Activated gamma-delta T cell (primary cell): ENCODE results near the gene POMZP3.
"Not testable (repeated sequence)": the region's sequence is repeated elsewhere in the genome, so short reads cannot be mapped to it uniquely, and the experiment has no call there.

ENCODE experiments used
- DNase-seq: peaks from one replicate; lab custom pipeline; 2025; lab: John Stamatoyannopoulos, UW
- total RNA-seq, 2 donors: gene quantifications; one replicate each; lab custom pipeline; 2026; lab: John Stamatoyannopoulos, UW

The POMZP3 gene
- 3.1 to 9.8 reads per million in 2 donors for total RNA-seq

DNA sequence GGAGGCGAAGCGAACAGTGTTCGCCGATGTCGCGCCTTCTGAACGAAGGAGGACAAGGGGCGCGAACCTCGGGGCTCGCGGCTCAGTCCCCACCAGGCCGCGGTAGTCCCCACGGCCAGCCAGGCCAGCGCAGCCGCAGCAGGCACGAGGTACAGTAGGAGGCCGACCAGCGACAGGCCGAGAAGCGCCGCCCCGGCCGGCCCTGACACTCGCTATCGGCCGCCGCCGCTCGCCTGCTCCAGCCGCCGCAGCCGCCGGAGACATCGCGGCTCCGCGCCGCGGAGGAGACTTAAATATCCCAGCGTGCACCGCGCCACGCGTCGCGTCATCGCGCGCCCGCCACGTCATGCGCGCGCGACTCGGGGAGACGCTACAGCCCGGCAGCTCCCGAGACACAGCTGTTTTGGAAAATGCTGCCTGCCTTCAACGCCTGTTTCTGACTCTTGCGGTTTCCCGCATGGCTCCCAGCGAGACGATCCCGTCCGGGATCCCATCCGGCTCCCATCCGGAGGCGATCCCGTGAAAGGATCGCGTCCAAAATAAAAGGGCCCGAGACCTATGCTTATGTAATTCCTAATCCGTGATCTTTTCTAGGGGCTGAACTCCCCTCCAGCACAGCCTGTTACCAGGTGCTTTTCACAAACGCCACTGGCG is at the start of gene POMZP3:
POMZP3 (minus strand) TSS at position 291 of the 654 bp plus-strand sequence. CDS start 1,215 bp downstream, outside the sequence.
- peak; percentile 17 for DNase-seq

DNA sequence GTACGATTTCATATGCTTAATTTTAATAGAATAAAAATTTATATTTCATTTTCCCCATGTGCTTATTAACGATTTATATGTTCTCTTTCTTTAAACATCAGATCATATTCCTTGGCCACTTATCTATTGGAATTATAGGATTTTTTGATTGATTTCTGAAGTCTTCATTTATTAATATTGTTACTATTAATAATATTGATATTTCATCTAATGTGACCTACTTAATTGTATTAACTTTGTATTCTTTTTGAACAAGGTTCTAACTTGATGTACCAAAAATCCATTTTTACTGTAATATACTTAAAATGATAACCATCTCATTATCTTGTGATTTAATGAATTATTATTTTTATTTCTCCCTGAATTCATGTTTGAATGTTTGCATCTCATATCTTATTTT is 48.7 kb upstream of the POMZP3 start:
- DNase-seq, result not testable (repeated sequence)

DNA sequence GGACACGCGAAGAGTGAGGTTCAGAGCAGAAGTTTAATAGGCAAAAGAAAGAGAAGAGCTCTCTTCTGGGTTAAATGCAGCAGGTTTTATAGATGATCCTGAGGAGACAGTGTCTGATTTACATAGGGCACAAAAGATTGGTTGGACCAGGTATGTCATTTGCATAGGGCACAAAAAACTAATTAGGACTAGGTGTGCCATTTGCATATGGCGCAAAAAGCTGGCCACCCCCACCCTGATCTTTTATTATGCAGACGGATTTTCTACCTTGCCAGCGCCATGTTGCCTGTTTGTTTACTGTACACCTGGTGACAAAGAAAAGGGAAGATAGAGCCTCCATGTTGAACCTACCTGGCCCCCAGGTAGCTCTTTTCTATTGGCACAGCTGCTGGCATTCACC is 46.3 kb upstream of the POMZP3 start:
- not testable (repeated sequence) for DNase-seq

DNA sequence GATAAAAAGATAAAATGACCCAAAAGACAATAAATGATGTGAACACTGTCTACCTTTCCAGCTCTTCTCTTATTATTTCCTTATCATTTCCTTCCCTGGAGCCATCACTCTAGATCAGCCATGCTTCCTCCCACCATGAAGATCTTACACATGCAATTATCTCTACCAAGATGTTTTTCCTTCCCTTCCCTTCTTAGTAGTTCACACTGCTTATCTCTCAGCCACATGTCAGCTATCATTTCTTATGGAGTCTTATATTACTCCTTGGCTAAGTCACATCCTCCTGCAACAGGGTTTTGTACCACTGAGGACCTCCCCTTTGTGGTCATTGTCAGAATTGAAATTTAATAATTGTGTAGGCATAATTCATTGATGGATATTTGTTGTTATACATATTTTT is 32.1 kb upstream of the POMZP3 start:
- not testable (repeated sequence) for DNase-seq

DNA sequence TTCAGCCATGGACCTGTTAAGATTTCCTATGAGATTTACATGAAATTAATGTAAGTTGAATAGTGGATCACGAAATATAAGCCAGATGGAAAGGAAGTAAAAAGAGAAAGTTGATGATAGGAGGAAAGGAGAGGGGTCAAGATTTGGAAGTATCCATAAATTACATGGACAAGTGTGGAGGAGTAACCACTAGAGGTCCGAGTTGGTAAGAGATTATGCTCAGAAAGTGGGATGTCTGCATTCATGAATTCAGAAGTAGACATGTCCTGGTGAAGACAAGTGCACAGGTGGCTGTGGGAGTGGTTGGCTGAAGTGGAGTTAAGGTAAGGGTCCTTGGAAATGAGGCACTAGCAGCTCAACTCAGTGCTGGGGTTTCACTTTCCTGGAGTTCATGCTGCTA is 29.3 kb upstream of the POMZP3 start:
- not testable (repeated sequence) for DNase-seq

DNA sequence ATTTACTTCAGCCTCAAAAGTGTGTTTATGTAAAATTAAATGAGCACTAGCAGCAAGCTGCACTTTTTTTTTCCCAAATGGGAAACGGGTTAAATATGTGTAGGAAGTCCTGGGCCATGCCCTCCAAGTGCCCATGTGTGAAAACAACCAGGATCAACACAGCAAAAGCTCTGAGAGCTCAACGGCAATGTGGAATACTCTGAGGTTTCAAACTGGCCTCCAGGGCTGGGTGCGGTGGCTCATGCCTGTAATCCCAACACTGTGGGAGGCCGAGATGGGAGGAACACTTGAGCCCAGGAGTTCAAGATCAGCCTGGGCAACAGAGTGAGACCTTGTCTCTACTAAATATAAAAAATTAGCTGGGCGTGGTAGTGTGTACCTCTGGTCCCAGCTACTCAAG is 15.5 kb upstream of the POMZP3 start:
- DNase-seq, result not testable (repeated sequence)

DNA sequence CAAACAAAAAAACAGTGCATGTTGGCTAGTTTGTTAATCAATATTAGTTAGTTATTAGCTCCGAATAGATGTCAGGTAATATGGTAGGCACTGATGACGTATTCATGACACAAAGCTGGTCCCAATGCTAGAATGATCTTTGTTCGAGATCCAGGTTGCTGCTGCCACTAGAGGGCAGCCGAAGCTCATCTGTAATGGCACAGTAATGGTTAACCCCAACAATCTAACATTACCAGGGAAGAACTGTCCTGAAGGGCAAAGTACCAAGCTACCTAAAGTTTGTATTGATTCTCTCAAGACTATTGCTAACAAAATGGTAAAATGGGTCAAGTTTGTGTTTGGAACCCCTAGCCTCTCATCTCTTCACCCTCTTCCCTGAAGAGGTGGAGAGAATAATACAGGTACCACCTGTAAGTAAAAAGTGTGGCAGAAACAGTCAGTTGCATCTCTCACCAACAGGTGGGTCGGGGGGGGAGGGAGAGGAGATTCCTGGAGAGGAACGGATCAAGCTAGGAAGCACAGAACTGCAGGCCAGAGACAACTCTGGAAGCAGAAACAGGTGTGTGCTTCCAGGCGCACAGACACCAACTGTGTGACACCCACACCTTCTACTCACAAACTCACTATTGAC is 10.1 kb upstream of the POMZP3 start:
- DNase-seq, result not testable (repeated sequence)

DNA sequence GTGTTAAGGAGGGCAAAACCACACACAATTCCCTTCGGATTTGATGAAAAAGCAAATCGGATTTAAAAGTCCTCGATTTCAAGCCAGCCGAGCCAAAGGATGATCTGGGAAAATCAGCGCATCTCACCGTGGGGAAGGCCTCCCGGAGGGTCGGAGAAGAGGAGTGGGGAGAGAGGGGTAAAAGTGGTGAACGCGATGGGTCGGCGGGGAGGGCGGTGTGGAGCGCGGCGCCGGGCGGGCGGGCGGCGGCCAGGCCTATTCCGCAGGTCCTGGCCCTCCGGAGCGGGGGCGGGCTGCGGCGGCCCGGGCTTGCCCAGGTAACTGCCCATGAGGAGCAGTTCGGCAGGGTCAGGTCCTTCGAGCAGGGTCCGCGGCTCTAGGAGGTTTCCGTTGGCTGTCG is 498 bp downstream of the POMZP3 start:
- peak; percentile 26 for DNase-seq

DNA sequence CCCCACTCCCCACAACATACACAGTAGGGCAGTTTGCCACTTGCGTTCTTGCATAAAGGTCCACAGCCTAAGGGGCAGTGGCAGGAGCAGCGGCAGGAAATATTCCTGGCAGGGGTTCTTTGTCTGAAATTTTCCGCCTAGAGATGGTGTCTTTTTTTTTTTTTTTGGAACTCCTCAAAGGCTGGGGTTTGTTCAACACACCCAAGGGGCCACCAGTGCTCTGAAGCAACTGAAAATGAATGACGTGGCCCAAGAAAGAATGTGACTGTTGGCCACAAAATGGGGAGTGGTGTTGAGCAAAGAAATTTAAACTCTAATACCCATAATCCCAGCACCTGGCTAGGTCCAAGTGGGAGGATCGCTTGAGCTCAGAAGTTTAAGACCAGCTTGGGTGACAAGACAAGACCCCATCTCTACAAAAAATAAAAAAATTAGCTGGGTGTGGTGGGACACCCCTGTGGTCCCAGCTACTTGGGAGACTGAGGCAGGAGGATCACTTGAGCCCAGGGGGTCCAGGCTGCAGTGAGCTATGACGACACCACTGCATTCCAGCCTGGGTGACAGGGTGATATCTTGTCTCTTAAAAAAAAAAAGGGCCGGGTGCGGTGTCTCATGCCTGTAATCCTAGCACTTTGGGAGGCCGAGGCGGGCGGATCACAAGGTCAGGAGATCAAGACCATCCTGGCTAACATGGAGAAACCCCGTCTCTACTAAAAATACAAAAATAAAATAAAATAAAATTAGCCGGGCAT is 7.5 kb downstream of the POMZP3 start:
- not testable (repeated sequence) for DNase-seq

DNA sequence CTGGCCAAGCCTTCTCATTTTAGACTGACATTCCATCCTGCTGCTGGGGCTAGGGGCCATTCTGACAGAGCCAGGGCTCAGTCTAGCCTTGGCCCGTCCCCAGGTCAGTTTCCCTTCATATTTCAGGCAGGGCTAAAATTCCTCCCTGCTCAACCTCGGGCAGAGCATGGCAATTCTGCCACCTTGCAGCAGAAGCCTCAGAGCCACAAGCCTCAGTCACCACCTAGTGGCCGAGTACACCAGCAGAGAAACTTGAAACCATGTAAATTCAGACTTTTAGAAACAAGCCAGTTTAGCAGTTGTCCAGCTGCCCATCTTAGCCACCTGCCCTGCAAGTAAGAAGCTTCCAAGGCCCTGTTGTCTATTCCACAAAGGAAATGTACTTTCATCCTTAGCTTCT is 13.3 kb downstream of the POMZP3 start:
- not testable (repeated sequence) for DNase-seq

DNA sequence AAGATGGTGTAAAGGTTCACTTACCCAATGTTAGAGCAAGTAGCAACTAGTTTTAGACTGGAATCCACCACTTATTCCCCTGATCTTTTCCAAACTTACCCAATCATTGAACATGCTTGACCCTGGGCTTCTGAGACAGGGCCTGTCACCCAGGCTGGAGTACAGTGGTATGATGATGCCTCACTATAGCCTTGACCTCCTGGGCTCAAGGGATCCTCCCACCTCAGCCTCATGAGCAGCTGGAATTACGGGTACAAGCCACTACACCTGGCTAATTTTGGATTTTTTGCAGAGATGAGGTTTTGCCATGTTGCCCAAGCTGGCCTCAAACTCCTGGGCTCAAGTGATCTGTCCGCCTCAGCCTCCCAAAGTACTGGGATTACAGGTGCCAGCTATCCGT is 14.8 kb downstream of the POMZP3 start:
- DNase-seq, result not testable (repeated sequence)

DNA sequence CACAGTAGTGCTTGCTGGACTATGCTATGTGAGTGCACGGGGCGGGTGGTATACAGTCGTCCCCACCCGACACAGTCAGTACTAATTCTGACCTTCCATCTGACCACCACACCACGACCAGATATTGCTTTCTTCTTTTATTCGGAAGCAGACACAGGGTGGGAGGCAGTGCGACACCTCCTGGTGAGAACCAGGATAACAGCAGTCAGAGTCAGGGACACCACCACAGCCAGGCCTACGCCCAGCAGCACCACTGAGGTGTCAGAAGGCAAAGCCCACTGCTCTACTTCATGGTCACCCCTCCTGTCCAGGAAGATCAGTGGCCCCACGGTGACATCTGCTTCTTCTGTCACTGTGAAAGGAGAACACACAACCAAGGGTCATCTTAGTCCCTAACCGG is 17.2 kb downstream of the POMZP3 start:
- DNase-seq, result not testable (repeated sequence)

DNA sequence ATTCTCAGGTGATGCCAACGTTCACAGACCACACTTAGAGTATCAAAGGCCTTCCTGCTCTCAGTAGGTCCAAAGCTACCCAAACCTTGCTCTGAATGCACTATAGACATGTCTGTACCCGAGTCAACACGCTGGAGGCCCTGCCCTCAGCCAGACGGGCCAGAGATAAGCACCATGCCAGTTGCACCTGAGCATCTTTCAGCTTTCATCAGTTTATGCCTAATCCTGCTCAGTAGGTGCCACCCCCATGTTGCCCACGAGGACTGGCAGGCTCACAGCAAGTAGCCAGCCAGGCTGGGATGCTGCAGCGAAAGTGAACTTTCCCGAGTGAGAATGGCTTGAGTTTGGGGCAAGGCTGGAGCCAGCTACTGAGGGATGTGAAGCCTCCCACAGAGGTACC is 18.6 kb downstream of the POMZP3 start:
- DNase-seq, result not testable (repeated sequence)

DNA sequence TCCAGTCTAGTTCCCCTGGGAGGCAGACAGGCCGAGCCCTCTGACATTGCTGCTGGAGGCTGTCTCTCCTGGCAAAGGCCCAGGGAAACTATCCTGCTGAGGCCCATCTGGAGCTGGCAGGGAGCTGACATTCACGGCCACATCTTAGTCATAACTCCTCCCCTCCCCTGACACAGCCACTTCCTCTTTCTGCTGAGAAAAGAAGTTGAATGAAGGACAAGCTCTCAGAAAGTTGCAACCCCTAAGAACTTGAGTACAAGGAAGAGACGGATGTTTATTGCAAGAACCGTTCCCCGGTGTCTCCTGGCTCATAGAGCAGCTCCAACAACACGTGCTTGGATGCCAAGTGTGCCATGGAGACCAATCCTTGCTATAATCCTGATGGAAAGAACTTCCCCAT is 21.1 kb downstream of the POMZP3 start:
- DNase-seq, result not testable (repeated sequence)

DNA sequence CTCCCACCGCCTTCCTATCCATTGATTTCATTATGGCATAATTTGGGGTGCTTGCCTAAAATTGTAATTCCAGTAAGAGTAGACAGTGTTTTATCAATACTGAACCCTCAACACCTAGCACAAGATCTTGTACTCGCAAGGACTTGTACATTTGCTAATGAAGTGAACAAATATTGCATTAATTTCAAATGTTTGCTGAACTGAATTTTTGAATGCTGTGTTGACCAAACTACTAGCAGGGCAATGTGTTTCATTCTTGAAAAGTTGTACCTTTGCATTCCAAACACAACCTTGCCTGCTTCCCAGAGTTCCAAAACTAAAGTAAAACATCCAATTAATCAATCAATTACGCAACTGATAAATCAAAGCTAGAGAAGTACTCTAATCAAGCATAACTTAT is 26.4 kb downstream of the POMZP3 start:
- not testable (repeated sequence) for DNase-seq

DNA sequence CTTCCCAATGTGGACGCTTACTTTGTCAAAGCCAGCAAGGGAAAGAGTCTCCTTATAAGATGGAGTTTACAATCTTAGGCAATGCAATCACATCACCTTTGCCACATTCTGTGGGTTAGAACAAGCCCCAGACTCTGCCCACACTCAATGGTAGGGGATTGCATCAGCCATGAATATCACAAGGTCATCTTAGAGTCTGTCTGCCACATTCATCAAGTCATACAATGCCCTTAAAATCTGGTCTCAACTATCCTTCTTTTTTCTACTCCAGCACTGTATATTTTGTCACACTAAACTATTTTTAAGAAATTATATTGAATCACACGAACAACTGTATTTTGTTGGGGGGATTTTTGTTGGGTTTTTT is 27.0 kb downstream of the POMZP3 start:
- not testable (repeated sequence) for DNase-seq

DNA sequence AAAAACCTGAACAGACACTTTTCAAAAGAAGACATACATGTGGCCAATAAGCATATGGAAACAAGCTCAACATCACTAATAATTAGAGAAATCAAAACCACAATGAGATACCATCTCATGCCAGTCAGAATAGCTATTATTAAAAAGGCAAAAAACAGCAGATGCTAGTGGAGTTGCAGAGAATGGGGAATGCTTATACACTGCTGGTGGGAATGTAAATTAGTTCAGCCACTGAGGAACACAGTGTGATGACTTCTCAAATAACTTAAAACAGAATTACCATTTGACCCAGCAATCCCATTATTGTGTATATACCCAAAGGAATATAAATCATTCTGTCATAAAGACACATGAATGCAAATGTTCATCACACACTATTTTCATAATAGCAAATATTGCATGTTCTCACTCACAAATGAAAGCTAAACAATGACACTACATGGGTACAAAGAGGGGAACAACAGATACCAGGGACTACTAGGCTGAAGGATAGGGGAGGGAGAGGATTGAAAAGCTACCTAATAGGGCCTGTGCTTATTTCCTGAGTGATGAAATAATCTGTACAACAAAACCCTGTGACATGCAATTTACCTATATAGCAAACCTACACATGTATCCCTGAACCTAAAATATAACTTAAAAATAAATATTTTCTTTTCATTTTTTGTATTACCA is 28.4 kb downstream of the POMZP3 start:
- DNase-seq, result not testable (repeated sequence)

DNA sequence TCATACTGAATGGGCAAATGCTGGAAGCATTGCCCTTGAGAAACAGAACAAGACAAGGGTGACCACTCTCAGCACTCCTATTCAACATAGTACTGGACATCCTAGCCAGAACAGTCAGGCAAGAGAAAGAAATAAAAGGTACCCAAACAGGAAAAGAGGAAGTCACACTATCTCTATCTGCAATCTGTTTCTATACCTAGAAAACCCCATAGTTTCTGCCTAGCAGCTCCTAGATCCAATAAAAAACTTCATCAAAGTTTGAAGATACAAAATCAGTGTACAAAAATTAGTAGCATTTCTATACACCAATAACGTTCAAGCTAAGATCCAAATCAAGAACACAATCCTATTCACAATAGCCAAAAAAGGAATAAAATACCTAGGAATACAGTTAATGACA is 29.8 kb downstream of the POMZP3 start:
- not testable (repeated sequence) for DNase-seq

DNA sequence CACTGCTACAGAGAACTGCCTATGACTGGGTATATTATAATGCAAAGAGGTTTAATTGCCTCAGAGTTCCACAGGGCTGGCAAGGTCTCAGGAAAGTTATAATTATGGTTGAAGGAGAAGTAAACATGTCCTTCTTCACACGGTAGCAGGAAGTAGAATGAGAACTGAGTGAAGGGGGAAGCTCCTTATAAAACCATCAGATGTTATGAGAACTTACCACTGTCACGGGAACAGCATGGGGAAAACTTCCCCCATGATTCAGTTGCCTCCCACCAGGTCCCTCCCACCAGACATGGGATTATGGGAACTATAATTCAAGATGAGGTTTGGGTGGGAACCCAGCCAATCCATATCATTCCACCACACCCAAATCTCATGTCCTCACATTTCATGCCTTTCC is 34.4 kb downstream of the POMZP3 start:
- DNase-seq, result not testable (repeated sequence)

DNA sequence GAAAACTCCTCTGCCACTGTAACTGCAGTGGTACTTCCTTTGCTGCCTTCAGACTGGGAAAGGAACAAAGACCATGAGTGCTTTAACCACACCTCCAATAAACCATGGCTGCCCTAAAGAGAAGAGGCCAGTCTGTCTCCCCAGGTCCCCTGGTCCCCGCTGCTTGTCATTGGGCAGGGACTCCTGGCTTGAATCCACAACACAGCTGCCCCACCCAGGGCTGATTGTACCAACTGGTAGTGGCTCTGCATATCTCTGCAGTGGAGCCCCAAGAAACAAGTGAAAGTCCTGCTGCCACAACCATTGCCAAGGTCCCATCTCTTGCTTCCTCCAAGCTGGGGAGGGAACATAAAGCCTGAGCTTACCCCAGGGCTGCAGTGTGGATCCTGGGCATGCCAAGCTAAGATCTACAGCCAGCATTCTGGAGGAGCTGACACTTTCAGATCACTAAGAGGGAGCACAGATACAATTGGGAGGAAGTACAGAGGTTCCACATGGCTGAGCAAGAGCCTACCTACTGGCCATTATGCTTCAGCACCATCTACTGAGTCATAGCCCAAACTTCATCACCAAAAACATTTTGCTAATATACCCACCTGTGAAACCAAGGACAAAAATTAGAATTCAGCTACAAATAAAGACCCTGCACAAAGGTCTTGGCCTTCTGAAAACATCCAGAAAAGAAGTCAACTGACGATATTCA is 35.3 kb downstream of the POMZP3 start:
- DNase-seq, result not testable (repeated sequence)

DNA sequence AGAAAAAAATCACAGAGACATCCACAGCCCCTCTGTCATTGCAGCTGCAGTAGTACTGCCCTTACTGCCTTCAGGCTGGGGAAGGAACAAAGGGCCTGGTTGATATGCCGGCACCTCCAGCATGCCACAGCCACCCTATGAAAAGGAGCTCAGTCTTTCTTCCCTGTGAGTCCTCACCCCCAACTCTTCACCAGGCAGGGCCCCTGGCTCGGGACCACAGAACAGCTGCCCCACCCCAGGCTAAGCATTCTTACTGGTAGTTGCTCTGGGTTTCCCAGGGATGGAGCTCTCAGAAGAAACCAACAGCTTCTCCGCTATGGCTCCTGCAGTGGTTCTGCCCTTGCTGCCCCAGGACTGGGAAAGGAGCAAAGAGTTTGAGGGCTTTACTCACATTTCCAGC is 36.0 kb downstream of the POMZP3 start:
- not testable (repeated sequence) for DNase-seq

DNA sequence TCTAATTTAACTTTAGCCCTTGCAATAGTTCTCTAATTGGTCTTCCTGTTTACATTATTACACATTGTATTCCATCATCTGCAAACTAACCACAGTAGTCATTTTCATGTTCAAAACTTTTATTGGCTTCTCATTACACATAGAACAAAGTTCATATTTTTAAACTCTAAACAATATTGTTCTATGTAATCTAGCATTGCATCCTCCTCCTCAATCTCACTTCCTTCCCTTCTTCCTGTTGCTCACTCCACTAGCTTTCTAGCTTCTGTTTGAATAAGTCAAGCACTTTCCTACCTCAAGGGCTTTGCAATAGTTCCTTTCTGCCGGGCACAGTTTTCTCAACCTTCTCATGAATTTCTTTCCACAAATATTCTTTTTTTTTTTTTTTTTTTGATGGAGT is 38.5 kb downstream of the POMZP3 start:
- DNase-seq, result not testable (repeated sequence)
